Liver (tissue), 9 donors: ENCODE data around the gene C15orf39. TPM values are rescaled to one million over a fixed set of nuclear protein-coding genes. Genes with fewer than 3 reads are reported as not detected.

Source experiments
- DNase-seq: peaks from one replicate; pipeline ENCODE4 v3.0.0-alpha.2; 2017; ENCODE audit warnings: low spot score
- H3K27ac ChIP-seq, 2 donors: one replicate each; pipeline ENCODE4 v1.7.0; 2013; ENCODE audit warnings: inconsistent platforms in 2 of 2, low read length in 2 of 2, control low read depth in 1 of 2, low read depth in 1 of 2, mild to moderate bottlenecking in 1 of 2
- H3K27me3 ChIP-seq, 4 donors: one replicate each; pipeline versions ENCODE4 v1.6.1 to v1.7.0; 2013; ENCODE audit warnings: low read length in 3 of 4, inconsistent platforms in 1 of 4, mild to moderate bottlenecking in 1 of 4, moderate library complexity in 1 of 4; ENCODE audit not compliant: control insufficient read depth in 4 of 4, insufficient read depth in 4 of 4
- H3K36me3 ChIP-seq, 4 donors: one replicate each; pipeline versions ENCODE4 v1.6.1 to v1.7.0; 2013; ENCODE audit warnings: low read length in 3 of 4, mild to moderate bottlenecking in 3 of 4, low read depth in 1 of 4, moderate library complexity in 1 of 4; ENCODE audit not compliant: control insufficient read depth in 4 of 4, insufficient read depth in 3 of 4
- H3K4me1 ChIP-seq, 4 donors: one replicate each; pipeline versions ENCODE4 v1.6.1 to v1.7.0; 2013; ENCODE audit warnings: low read length in 3 of 4, mild to moderate bottlenecking in 3 of 4, moderate library complexity in 1 of 4; ENCODE audit not compliant: control insufficient read depth in 4 of 4, insufficient read depth in 4 of 4
- H3K4me3 ChIP-seq, 3 donors: one replicate each; pipeline versions ENCODE4 v1.6.1 to v1.7.0; 2013; ENCODE audit warnings: low read length in 3 of 3, control low read depth in 1 of 3, low read depth in 1 of 3, mild to moderate bottlenecking in 1 of 3
- H3K9ac ChIP-seq, 2 donors: one replicate each; pipeline ENCODE4 v1.7.0; 2013; ENCODE audit warnings: low read length in 2 of 2, mild to moderate bottlenecking in 2 of 2, moderate library complexity in 2 of 2, control low read depth in 1 of 2, low read depth in 1 of 2
- H3K9me3 ChIP-seq, 4 donors: one replicate each; pipeline versions ENCODE4 v1.6.1 to v1.7.0; 2013; ENCODE audit warnings: low read length in 3 of 4; ENCODE audit not compliant: control insufficient read depth in 4 of 4
- FOXA1 ChIP-seq: IDR thresholded peaks from 2 replicates; pipeline ENCODE4 v1.6.1; 2016; ENCODE audit warnings: antibody characterized with exemption
- FOXA2 ChIP-seq: IDR thresholded peaks from 2 replicates; pipeline ENCODE4 v1.6.1; 2016; ENCODE audit warnings: antibody characterized with exemption
- GABPA ChIP-seq, 2 donors: IDR thresholded peaks in 1 of 2; conservative IDR thresholded peaks in 1 of 2; 2 replicates each; pipeline ENCODE4 v1.6.1; 2016; ENCODE audit warnings: antibody characterized with exemption in 2 of 2, mild to moderate bottlenecking in 1 of 2, moderate library complexity in 1 of 2
- HNF4A ChIP-seq, 2 donors: conservative IDR thresholded peaks; 2 replicates each; pipeline ENCODE4 v1.6.1; 2016; ENCODE audit warnings: antibody characterized with exemption in 2 of 2, mild to moderate bottlenecking in 2 of 2
- HNF4G ChIP-seq: IDR thresholded peaks from 2 replicates; pipeline ENCODE4 v1.6.1; 2016; ENCODE audit warnings: antibody characterized with exemption
- JUND ChIP-seq, 2 donors: IDR thresholded peaks; 2 replicates each; pipeline ENCODE4 v1.6.1; 2016; ENCODE audit warnings: antibody characterized with exemption in 2 of 2
- NR2F2 ChIP-seq: IDR thresholded peaks from 2 replicates; pipeline ENCODE4 v1.6.1; 2016; ENCODE audit warnings: antibody characterized with exemption
- RAD21 ChIP-seq, 2 donors: IDR thresholded peaks; 2 replicates each; pipeline ENCODE4 v1.6.1; 2016; ENCODE audit warnings: antibody characterized with exemption in 2 of 2, mild to moderate bottlenecking in 2 of 2
- RXRA ChIP-seq, 2 donors: IDR thresholded peaks; 2 replicates each; pipeline ENCODE4 v1.6.1; 2017 to 2018; ENCODE audit warnings: antibody characterized with exemption in 2 of 2, mild to moderate bottlenecking in 1 of 2
- SP1 ChIP-seq: IDR thresholded peaks from 2 replicates; pipeline ENCODE4 v1.6.1; 2018; ENCODE audit warnings: antibody characterized with exemption, mild to moderate bottlenecking
- TAF1 ChIP-seq: conservative IDR thresholded peaks from 2 replicates; pipeline ENCODE4 v1.6.1; 2016; ENCODE audit warnings: antibody characterized with exemption, mild to moderate bottlenecking
- YY1 ChIP-seq: IDR thresholded peaks from 2 replicates; pipeline ENCODE4 v1.6.1; 2016; ENCODE audit warnings: antibody characterized with exemption, mild to moderate bottlenecking
- ZBTB33 ChIP-seq: IDR thresholded peaks from 2 replicates; pipeline ENCODE4 v1.6.1; 2016; ENCODE audit warnings: antibody characterized with exemption
- WGBS: extraction: QIAGEN DNeasy Blood & Tissue Kit; methylation state at CpG from one replicate; pipeline ENCODE4 v1.1.7; 2013; 5-methylcytosine and 5-hydroxymethylcytosine counted together
- polyA plus RNA-seq, 2 donors: library from polyadenylated mRNA; stranded (reverse) in 1 of 2; unstranded in 1 of 2; fragments of 200-250 nt in 1 of 2; fragments of >200 nt in 1 of 2; fragmentation: Nextera tagmentation in 1 of 2; extraction: Ambion mirVana in 1 of 2; gene quantifications; one replicate each; pipeline versions ENCODE4 v1.2.1 to v1.2.3, GENCODE V29; 2013 to 2015
- total RNA-seq, 2 donors: library from RNA; depleted of rRNA; stranded (reverse); fragments of >200 nt; gene quantifications; one replicate each; pipeline ENCODE4 v1.2.3, GENCODE V29; 2014
- TF ChIP-seq, protein P1 (sequence below): IDR thresholded peaks from 2 replicates; pipeline ENCODE4 v1.6.1; 2016; ENCODE audit warnings: antibody characterized with exemption, mild to moderate bottlenecking
- TF ChIP-seq, protein P2 (sequence below): IDR thresholded peaks from 2 replicates; pipeline ENCODE4 v1.6.1; 2016; ENCODE audit warnings: antibody characterized with exemption
- TF ChIP-seq, protein P3 (sequence below): fragments of 150-350 bp; IDR thresholded peaks from 2 replicates; pipeline ENCODE4 v1.5.1; 2017; ENCODE audit warnings: improper control_type of control experiment, low read depth, low read length; ENCODE audit not compliant: missing input control
- donor health status: healthy.
- donor health status: healthy.
- donor health status: healthy.
- donor health status: healthy.
- donor health status: healthy.

C15orf39 gene
- total and polyA plus RNA-seq, 4 donors, result 1.2 to 4.0 (median 3.0) TPM

DNA sequence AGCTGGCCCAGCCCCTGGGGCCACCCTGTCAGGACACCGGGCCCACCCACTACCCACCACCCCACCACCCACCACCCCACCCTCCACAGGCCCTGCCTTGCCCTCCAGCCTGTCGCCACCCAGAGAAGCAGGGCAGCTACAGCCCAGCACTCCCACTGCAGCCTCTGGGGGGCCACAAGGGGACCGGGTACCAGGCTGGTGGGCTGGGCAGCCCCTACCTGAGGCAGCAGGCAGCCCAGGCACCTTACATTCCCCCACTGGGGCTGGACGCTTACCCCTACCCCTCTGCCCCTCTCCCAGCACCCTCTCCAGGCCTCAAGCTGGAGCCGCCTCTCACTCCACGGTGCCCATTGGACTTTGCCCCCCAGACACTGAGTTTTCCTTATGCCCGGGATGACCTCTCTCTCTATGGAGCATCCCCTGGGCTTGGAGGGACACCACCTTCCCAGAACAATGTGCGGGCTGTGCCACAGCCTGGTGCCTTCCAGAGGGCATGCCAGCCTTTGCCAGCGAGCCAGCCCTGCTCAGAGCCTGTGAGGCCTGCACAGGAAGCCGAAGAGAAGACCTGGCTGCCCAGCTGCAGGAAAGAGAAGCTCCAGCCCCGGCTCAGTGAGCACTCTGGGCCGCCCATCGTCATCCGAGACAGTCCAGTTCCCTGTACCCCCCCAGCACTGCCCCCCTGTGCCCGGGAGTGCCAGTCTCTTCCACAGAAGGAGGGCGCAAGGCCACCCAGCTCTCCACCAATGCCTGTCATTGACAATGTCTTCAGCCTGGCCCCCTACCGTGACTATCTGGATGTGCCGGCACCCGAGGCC, 5.3 kb downstream of the C15orf39 start:
- Histone ChIP-seq H3K9ac (no peak overlapping the region), H3K9me3 (no peaks in the 10 kb centered on the region), H3K4me1 (peaks cover 5 to 46% (median 27%) of the 10 kb centered on the region in 4 donors), H3K27me3 (no peaks in the 10 kb centered on the region), H3K4me3 (no peak overlapping the region), H3K27ac (no peak overlapping the region), H3K36me3 (peaks cover 2 to 34% (median 13%) of the 10 kb centered on the region in 4 donors)
- TF ChIP-seq, protein P1, sequence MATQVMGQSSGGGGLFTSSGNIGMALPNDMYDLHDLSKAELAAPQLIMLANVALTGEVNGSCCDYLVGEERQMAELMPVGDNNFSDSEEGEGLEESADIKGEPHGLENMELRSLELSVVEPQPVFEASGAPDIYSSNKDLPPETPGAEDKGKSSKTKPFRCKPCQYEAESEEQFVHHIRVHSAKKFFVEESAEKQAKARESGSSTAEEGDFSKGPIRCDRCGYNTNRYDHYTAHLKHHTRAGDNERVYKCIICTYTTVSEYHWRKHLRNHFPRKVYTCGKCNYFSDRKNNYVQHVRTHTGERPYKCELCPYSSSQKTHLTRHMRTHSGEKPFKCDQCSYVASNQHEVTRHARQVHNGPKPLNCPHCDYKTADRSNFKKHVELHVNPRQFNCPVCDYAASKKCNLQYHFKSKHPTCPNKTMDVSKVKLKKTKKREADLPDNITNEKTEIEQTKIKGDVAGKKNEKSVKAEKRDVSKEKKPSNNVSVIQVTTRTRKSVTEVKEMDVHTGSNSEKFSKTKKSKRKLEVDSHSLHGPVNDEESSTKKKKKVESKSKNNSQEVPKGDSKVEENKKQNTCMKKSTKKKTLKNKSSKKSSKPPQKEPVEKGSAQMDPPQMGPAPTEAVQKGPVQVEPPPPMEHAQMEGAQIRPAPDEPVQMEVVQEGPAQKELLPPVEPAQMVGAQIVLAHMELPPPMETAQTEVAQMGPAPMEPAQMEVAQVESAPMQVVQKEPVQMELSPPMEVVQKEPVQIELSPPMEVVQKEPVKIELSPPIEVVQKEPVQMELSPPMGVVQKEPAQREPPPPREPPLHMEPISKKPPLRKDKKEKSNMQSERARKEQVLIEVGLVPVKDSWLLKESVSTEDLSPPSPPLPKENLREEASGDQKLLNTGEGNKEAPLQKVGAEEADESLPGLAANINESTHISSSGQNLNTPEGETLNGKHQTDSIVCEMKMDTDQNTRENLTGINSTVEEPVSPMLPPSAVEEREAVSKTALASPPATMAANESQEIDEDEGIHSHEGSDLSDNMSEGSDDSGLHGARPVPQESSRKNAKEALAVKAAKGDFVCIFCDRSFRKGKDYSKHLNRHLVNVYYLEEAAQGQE, result no peak
- TF ChIP-seq HNF4A (conservative IDR thresholded peaks at IDR 0.05) (peak in 1 of 2 donors; percentile 21), FOXA1 (no peak)
- TF ChIP-seq, protein P2, sequence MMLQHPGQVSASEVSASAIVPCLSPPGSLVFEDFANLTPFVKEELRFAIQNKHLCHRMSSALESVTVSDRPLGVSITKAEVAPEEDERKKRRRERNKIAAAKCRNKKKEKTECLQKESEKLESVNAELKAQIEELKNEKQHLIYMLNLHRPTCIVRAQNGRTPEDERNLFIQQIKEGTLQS, result no peak
- 74% methylated on average over 19 of the region's 19 CpGs for WGBS
- no peak for DNase-seq

- 94% methylated on average over 20 of the region's 20 CpGs for WGBS
- no peak for DNase-seq
- H3K27ac ChIP-seq, result no peak overlapping the region
- no peak overlapping the region for H3K4me3 ChIP-seq
- TF ChIP-seq SP1 (no peak), TAF1 (no peak), RXRA (IDR thresholded peaks at IDR 0.05) (no peak), FOXA2 (no peak), HNF4G (no peak), JUND (IDR thresholded peaks at IDR 0.05) (no peak), GABPA (IDR thresholded peaks at IDR 0.05 in 1 of 2, conservative IDR thresholded peaks at IDR 0.05 in 1 of 2) (no peak), YY1 (no peak), NR2F2 (no peak), HNF4A (conservative IDR thresholded peaks at IDR 0.05) (no peak), RAD21 (IDR thresholded peaks at IDR 0.05) (no peak), ZBTB33 (no peak)
- TF ChIP-seq, protein P3, sequence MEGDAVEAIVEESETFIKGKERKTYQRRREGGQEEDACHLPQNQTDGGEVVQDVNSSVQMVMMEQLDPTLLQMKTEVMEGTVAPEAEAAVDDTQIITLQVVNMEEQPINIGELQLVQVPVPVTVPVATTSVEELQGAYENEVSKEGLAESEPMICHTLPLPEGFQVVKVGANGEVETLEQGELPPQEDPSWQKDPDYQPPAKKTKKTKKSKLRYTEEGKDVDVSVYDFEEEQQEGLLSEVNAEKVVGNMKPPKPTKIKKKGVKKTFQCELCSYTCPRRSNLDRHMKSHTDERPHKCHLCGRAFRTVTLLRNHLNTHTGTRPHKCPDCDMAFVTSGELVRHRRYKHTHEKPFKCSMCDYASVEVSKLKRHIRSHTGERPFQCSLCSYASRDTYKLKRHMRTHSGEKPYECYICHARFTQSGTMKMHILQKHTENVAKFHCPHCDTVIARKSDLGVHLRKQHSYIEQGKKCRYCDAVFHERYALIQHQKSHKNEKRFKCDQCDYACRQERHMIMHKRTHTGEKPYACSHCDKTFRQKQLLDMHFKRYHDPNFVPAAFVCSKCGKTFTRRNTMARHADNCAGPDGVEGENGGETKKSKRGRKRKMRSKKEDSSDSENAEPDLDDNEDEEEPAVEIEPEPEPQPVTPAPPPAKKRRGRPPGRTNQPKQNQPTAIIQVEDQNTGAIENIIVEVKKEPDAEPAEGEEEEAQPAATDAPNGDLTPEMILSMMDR, result no peak
- TF ChIP-seq, protein P2, result no peak
- TF ChIP-seq, protein P1, result no peak
- H3K27me3 ChIP-seq, result no peaks in the 10 kb centered on the region
- no peak overlapping the region for H3K9ac ChIP-seq
- no peaks in the 10 kb centered on the region for H3K9me3 ChIP-seq
- peaks cover 2 to 42% (median 13%) of the 10 kb centered on the region in 4 donors for H3K36me3 ChIP-seq
- H3K4me1 ChIP-seq, result peaks cover 1 to 42% (median 23%) of the 10 kb centered on the region in 4 donors
These were observed 6.2 kb downstream of the C15orf39 start for GRCh38 chr15:75207618-75208500.
